GM23338 (cell line): ENCODE results near the gene DUSP15.

Source experiments
- CTCF ChIP-seq, 2 experiments: fragments of 200-600 bp in 1 of 2; sonication (generic) in 1 of 2; conservative IDR thresholded peaks; 2 replicates each; pipeline versions ENCODE4 v1.5.1 to v1.6.1; 2016 to 2017; ENCODE audit warnings: antibody characterized with exemption in 2 of 2, low read depth in 2 of 2, mild to moderate bottlenecking in 2 of 2, moderate library complexity in 1 of 2
- REST ChIP-seq: IDR thresholded peaks from one replicate; pipeline ENCODE4 v1.6.1; 2018; ENCODE audit warnings: antibody characterized with exemption; ENCODE audit not compliant: unreplicated experiment

GRCh38 chr20:31817461-31817860 is 52.9 kb downstream of the DUSP15 start:
- no peak for TF ChIP-seq CTCF (conservative IDR thresholded peaks at IDR 0.05; ENCODE audit: low read depth in 2 of 2)
- no peak for TF ChIP-seq REST
